Measurements from ENCODE around the gene SP3.

The SP3 gene

GRCh38 chr2:173860082-173860481 is 105.1 kb downstream of the SP3 start:
- DNase-seq (ENCODE audit: low read depth in 1 of 2, low spot score in 1 of 2), result no peak

GRCh38 chr2:173858291-173858731 is 106.9 kb downstream of the SP3 start:
- DNase-seq (ENCODE audit: low read depth in 1 of 2, low spot score in 1 of 2), result no peak
